Keratinocyte (primary cell): ENCODE results near the gene GRAMD2B. TPM values are rescaled to one million over a fixed set of nuclear protein-coding genes. Genes with fewer than 3 reads are reported as not detected.

ENCODE experiments used
- DNase-seq: peaks from one replicate; pipeline ENCODE4 v3.0.0-alpha.2; 2011; ENCODE audit warnings: low read depth, missing footprints, low spot score
- FAIRE-seq: peaks from 2 replicates; lab custom pipeline; 2011; peaks lifted over from hg19 to GRCh38; lab: Jason Lieb, UNC
- H2AFZ ChIP-seq: 2 replicates; pipeline ENCODE4 v1.6.0; 2012; ENCODE audit warnings: low read length, control low read depth, inconsistent platforms; ENCODE audit not compliant: control insufficient read depth
- H3K27ac ChIP-seq: 2 replicates; pipeline ENCODE4 v1.5.1; 2011; ENCODE audit warnings: low read length; ENCODE audit not compliant: control insufficient read depth, insufficient read depth
- H3K27me3 ChIP-seq: 3 replicates; pipeline ENCODE4 v1.6.0; 2011; ENCODE audit warnings: low read length; ENCODE audit not compliant: control insufficient read depth, insufficient read depth; ENCODE audit errors: extremely low read depth
- H3K36me3 ChIP-seq, 2 experiments: 2 replicates in 1 of 2; 3 replicates in 1 of 2; pipeline ENCODE4 v1.5.1; 2011; ENCODE audit warnings: low read length in 2 of 2, mild to moderate bottlenecking in 1 of 2; ENCODE audit not compliant: control insufficient read depth in 2 of 2, insufficient read depth in 2 of 2; ENCODE audit errors: extremely low read depth in 1 of 2
- H3K4me1 ChIP-seq: 3 replicates; pipeline ENCODE4 v1.5.1; 2011; ENCODE audit warnings: low read length; ENCODE audit not compliant: control insufficient read depth, insufficient read depth; ENCODE audit errors: extremely low read depth
- H3K4me2 ChIP-seq: 3 replicates; pipeline ENCODE4 v1.6.0; 2011; ENCODE audit warnings: low read depth, low read length; ENCODE audit not compliant: control insufficient read depth, insufficient read depth; ENCODE audit errors: extremely low read depth
- H3K4me3 ChIP-seq, 3 experiments: fragments of 200-600 bp in 1 of 3; sonication (generic) in 1 of 3; 2 replicates in 2 of 3; 3 replicates in 1 of 3; pipeline ENCODE4 v1.5.1; 2011 to 2016; ENCODE audit warnings: low read length in 3 of 3, mild to moderate bottlenecking in 3 of 3, control low read depth in 2 of 3, inconsistent platforms in 1 of 3, low read depth in 1 of 3, mixed read lengths in 1 of 3, mixed run types in 1 of 3, moderate library complexity in 1 of 3; ENCODE audit not compliant: control insufficient read depth in 2 of 3, insufficient read depth in 2 of 3; ENCODE audit errors: extremely low read depth in 1 of 3
- H3K79me2 ChIP-seq: 2 replicates; pipeline ENCODE4 v1.6.0; 2012; ENCODE audit warnings: low read length; ENCODE audit not compliant: control insufficient read depth, insufficient read depth
- H3K9ac ChIP-seq: 3 replicates; pipeline ENCODE4 v1.6.0; 2011; ENCODE audit warnings: low read length; ENCODE audit not compliant: control insufficient read depth, insufficient read depth; ENCODE audit errors: extremely low read depth
- H3K9me1 ChIP-seq: 3 replicates; pipeline ENCODE4 v1.6.0; 2011; ENCODE audit warnings: low read length; ENCODE audit not compliant: control insufficient read depth, insufficient read depth; ENCODE audit errors: extremely low read depth
- H3K9me3 ChIP-seq: 2 replicates; pipeline ENCODE4 v1.5.1; 2012; ENCODE audit warnings: low read depth, low read length; ENCODE audit not compliant: control insufficient read depth
- H4K20me1 ChIP-seq: 3 replicates; pipeline ENCODE4 v1.6.0; 2011; ENCODE audit warnings: low read length; ENCODE audit not compliant: control insufficient read depth, insufficient read depth; ENCODE audit errors: extremely low read depth
- CTCF ChIP-seq, 3 experiments: IDR thresholded peaks in 1 of 3; conservative IDR thresholded peaks in 1 of 3; optimal IDR thresholded peaks in 1 of 3; 2 replicates in 2 of 3; 3 replicates in 1 of 3; pipeline versions ENCODE3 to v1.5.1; 2011; ENCODE audit warnings: low read length in 3 of 3, mild to moderate bottlenecking in 3 of 3, moderate library complexity in 2 of 3, control low read depth in 1 of 3, inconsistent platforms in 1 of 3; ENCODE audit not compliant: insufficient read depth in 2 of 3; ENCODE audit errors: extremely low read depth in 1 of 3
- EZH2 ChIP-seq: IDR thresholded peaks from one replicate; pipeline ENCODE4 v1.6.1; 2012; ENCODE audit warnings: inconsistent platforms, mild to moderate bottlenecking, low read length, moderate library complexity
- dilution Hi-C: fragments of 300-500 bp; cut with MboI; formaldehyde crosslinking; loops from one replicate; pipeline ENCODE4 v1.7.0; 2020; ENCODE audit warnings: low sequenced_read_pairs; ENCODE audit not compliant: extremely low pct_ligation_motif_present
- polyA plus RNA-seq, 5 experiments: library from polyadenylated mRNA; depleted of rRNA in 3 of 5; stranded (reverse) in 3 of 5; stranded (forward) in 1 of 5; unstranded in 1 of 5; fragments of >200 nt; gene quantifications; 1 replicate in 1 of 5; 2 replicates in 3 of 5; 3 replicates in 1 of 5; pipeline versions ENCODE4 v1.2.1 to v1.2.3, GENCODE V29; 2011 to 2012; ENCODE audit warnings: missing spikeins in 2 of 5, low read depth in 1 of 5, low replicate concordance in 1 of 5

The GRAMD2B gene
- polyA plus RNA-seq, 1 donor (not counting 4 experiments of a cell fraction or from before 2014, with no cell fraction given): 45.9 TPM

GRCh38 chr5:126497506-126497905, 74.3 kb downstream of the GRAMD2B start:
- Histone ChIP-seq H4K20me1 (no peaks in the 10 kb centered on the region), H2AFZ (no peak overlapping the region), H3K9me1 (no peaks in the 10 kb centered on the region), H3K9me3 (no peaks in the 10 kb centered on the region), H3K27ac (no peak overlapping the region), H3K9ac (no peak overlapping the region), H3K4me3 (no peak overlapping the region), H3K4me2 (no peak overlapping the region), H3K4me1 (peaks cover 8% of the 10 kb centered on the region), H3K79me2 (no peaks in the 10 kb centered on the region), H3K36me3 (peaks cover 9 to 12% of the 10 kb centered on the region in 2 experiments), H3K27me3 (no peaks in the 10 kb centered on the region)
- TF ChIP-seq CTCF (optimal IDR thresholded peaks at IDR 0.05 in 1 of 3, IDR thresholded peaks at IDR 0.05 in 1 of 3, conservative IDR thresholded peaks at IDR 0.05 in 1 of 3; ENCODE audit: extremely low read depth in 1 of 3, insufficient read depth in 2 of 3, low read length in 3 of 3) (no peak), EZH2 (no peak)
- DNase-seq (no peak), FAIRE-seq (no peak)
- dilution Hi-C loops: no loop called here

DNA sequence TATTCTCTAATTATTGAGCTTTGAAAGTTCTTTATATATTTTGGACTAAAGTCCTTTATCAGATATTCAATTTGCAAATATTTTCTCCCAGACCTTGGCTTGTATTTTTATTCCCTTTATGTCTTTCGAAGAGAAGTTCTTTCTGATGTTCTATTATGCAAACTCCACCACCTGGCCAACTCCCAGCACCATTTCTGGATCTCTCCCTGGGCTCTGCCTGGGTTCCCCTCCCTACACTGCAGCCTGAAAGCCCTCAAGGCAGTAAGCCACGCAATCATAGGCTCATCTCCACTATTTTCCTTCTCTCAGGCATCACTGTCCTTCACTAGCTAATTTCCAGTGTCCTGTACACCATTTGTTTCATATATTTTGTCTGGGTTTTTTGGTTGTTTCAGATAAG, 76.1 kb downstream of the GRAMD2B start:
- no peak overlapping the region for H3K9ac ChIP-seq
- dilution Hi-C loops: no loop called here
- no peaks in the 10 kb centered on the region for H3K27me3 ChIP-seq
- H3K4me1 ChIP-seq: peaks cover 18% of the 10 kb centered on the region
- no peak overlapping the region for H3K4me3 ChIP-seq
- no peaks in the 10 kb centered on the region for H3K9me3 ChIP-seq
- no peak for DNase-seq
- H2AFZ ChIP-seq: no peak overlapping the region
- H4K20me1 ChIP-seq: no peaks in the 10 kb centered on the region
- H3K27ac ChIP-seq: no peak overlapping the region
- no peak for FAIRE-seq
- no peak for TF ChIP-seq CTCF (optimal IDR thresholded peaks at IDR 0.05 in 1 of 3, IDR thresholded peaks at IDR 0.05 in 1 of 3, conservative IDR thresholded peaks at IDR 0.05 in 1 of 3; ENCODE audit: extremely low read depth in 1 of 3, insufficient read depth in 2 of 3, low read length in 3 of 3)
- no peak for TF ChIP-seq EZH2
- no peaks in the 10 kb centered on the region for H3K9me1 ChIP-seq
- no peaks in the 10 kb centered on the region for H3K79me2 ChIP-seq
- H3K36me3 ChIP-seq: peaks cover 0 to 5% of the 10 kb centered on the region in 2 experiments
- no peak overlapping the region for H3K4me2 ChIP-seq
